Putamen (tissue), 1 donor: ENCODE measurements around the gene MAML2.

Experiments used
- DNase-seq: peaks from one replicate; pipeline ENCODE4 v3.0.0-alpha.2; 2016; ENCODE audit warnings: low spot score

The MAML2 gene

GRCh38 chr11:96241331-96241841 lies 101.6 kb downstream of the MAML2 start:
- no peak for DNase-seq

- no peak for DNase-seq
These were observed 104.3 kb downstream of the MAML2 start for GRCh38 chr11:96238563-96239135.

- DNase-seq: no peak
These were observed 105.2 kb downstream of the MAML2 start for GRCh38 chr11:96237766-96238266.

- DNase-seq: no peak
These were observed 107.2 kb downstream of the MAML2 start for GRCh38 chr11:96235751-96236150.

- no peak for DNase-seq
These were observed 108.0 kb downstream of the MAML2 start for GRCh38 chr11:96234866-96235441.

GRCh38 chr11:96232132-96232531 lies 110.9 kb downstream of the MAML2 start:
- no peak for DNase-seq

GRCh38 chr11:96230686-96231085 lies 112.3 kb downstream of the MAML2 start:
- no peak for DNase-seq

GRCh38 chr11:96229354-96229977 lies 113.5 kb downstream of the MAML2 start:
- DNase-seq: no peak

GRCh38 chr11:96228910-96229309 lies 114.1 kb downstream of the MAML2 start:
- DNase-seq: no peak

- DNase-seq: no peak
These were observed 114.5 kb downstream of the MAML2 start for GRCh38 chr11:96228473-96228891.

- no peak for DNase-seq
These were observed 115.8 kb downstream of the MAML2 start for GRCh38 chr11:96227244-96227643.

GRCh38 chr11:96223083-96223482 lies 119.9 kb downstream of the MAML2 start:
- DNase-seq: no peak

GRCh38 chr11:96222102-96222501 lies 120.9 kb downstream of the MAML2 start:
- no peak for DNase-seq

GRCh38 chr11:96221244-96222070 lies 121.5 kb downstream of the MAML2 start:
- DNase-seq: no peak

- DNase-seq: no peak
These were observed 122.9 kb downstream of the MAML2 start for GRCh38 chr11:96219981-96220623.

GRCh38 chr11:96218901-96219300 lies 124.1 kb downstream of the MAML2 start:
- DNase-seq: no peak

GRCh38 chr11:96218006-96218405 lies 125.0 kb downstream of the MAML2 start:
- no peak for DNase-seq

- DNase-seq: no peak
These were observed 125.8 kb downstream of the MAML2 start for GRCh38 chr11:96217206-96217605.

GRCh38 chr11:96215826-96216225 lies 127.2 kb downstream of the MAML2 start:
- DNase-seq: no peak

GRCh38 chr11:96215110-96215782 lies 127.7 kb downstream of the MAML2 start:
- DNase-seq: no peak

- DNase-seq: no peak
These were observed 128.3 kb downstream of the MAML2 start for GRCh38 chr11:96214777-96215109.
